Breast epithelium (tissue), 4 donors: ENCODE results near the gene REEP1. TPM values are rescaled to one million over a fixed set of nuclear protein-coding genes. Genes with fewer than 3 reads are reported as not detected.

Experiments used
- DNase-seq, 2 donors: peaks; one replicate each; pipeline ENCODE4 v3.0.0-alpha.2; 2019; ENCODE audit warnings: low spot score in 2 of 2
- H3K27ac ChIP-seq, 2 donors: fragments of 200-600 bp; sonication (generic) in 1 of 2; one replicate each; pipeline ENCODE4 v1.5.1; 2016 to 2019; ENCODE audit warnings: mild to moderate bottlenecking in 1 of 2
- H3K27me3 ChIP-seq, 2 donors: fragments of 200-600 bp; sonication (generic) in 1 of 2; one replicate each; pipeline versions ENCODE4 v1.5.1 to v1.6.0; 2017 to 2019; ENCODE audit warnings: control low read depth in 1 of 2, mild to moderate bottlenecking in 1 of 2
- H3K36me3 ChIP-seq: fragments of 200-600 bp; one replicate; pipeline ENCODE4 v1.5.1; 2019
- H3K4me1 ChIP-seq, 2 donors: fragments of 200-600 bp; sonication (generic); one replicate each; pipeline ENCODE4 v1.5.1; 2016 to 2019; ENCODE audit warnings: control low read depth in 1 of 2
- H3K4me3 ChIP-seq, 3 donors: fragments of 200-600 bp; sonication (generic); 1 replicate in 2 of 3; 2 replicates in 1 of 3; pipeline ENCODE4 v1.5.1; 2016 to 2019; ENCODE audit warnings: mild to moderate bottlenecking in 3 of 3, moderate library complexity in 2 of 3
- H3K9me3 ChIP-seq, 2 donors: fragments of 200-600 bp; sonication (generic) in 1 of 2; one replicate each; pipeline ENCODE4 v1.5.1; 2016 to 2019; ENCODE audit warnings: control low read depth in 1 of 2
- POLR2A ChIP-seq: fragments of 450-650 bp; IDR thresholded peaks from one replicate; pipeline ENCODE4 v1.6.1; 2016; ENCODE audit warnings: antibody characterized with exemption, mild to moderate bottlenecking, moderate library complexity
- POLR2AphosphoS5 ChIP-seq, 3 donors: sonication (generic); formaldehyde crosslinking; IDR thresholded peaks; one replicate each; pipeline ENCODE4 v1.6.1; 2017; ENCODE audit warnings: antibody characterized with exemption in 3 of 3
- intact Hi-C: fragments of 100-400 bp; cut with DNase I; formaldehyde crosslinking; loops from one replicate; pipeline ENCODE4 v1.15.1; 2023; ENCODE audit warnings: low total_unique reads
- total RNA-seq, 3 donors: library from RNA; depleted of rRNA; stranded (reverse); fragments of >200 nt; gene quantifications; one replicate each; pipeline ENCODE4 v1.1.0, GENCODE V29; 2016
- TF ChIP-seq, protein P1 (sequence below), 3 donors: fragments of 450-650 bp; IDR thresholded peaks; one replicate each; pipeline ENCODE4 v1.5.1; 2016 to 2017; ENCODE audit warnings: antibody characterized with exemption in 3 of 3, mild to moderate bottlenecking in 3 of 3, moderate library complexity in 3 of 3

Gene REEP1, protein sequence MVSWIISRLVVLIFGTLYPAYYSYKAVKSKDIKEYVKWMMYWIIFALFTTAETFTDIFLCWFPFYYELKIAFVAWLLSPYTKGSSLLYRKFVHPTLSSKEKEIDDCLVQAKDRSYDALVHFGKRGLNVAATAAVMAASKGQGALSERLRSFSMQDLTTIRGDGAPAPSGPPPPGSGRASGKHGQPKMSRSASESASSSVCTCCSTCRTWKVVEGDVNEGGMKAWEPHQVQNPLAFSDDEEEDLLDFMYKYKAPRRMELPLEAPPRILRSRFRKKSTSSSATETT
- 1 to 10 TPM in 2 of 3 donors, under 1 TPM in 1; 0.32 to 3.8 (median 1.3) TPM for total RNA-seq

DNA sequence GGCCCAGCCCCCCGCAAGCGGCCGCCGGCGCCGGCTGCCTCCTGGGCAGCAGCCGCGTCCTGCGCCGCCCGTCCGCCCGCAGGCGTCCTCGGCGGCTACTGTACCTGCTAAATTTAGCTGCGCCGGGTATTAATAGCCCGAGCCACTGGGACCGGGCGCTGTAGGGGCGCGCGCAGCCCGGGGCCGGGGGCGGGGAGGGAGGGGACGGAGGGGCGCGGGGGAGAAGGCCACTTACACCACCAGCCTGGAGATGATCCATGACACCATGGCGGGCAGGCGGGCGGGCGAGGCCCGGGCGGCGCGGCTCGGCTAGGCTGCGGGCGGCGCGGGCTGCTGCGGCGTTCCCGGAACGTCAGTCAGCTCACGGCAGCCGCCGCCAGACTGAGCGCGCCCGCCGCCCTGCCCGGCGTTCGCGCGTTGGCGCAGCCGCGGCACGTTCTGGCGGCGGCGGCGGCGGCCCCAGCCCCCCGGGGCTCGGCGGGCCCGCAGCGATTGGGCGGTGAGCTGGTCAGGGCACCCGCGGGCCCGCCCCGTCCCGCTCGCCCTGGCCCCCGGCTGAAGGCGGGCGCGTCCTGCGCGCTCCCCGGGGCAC lies at the start of gene REEP1:
Gene REEP1, minus strand, starts transcription at position 383 of the 592 bp plus-strand sequence. Its CDS starts 116 bp downstream, at position 267.
- Histone ChIP-seq H3K4me1 (peaks cover 0 to 4% of the 10 kb centered on the region in 2 donors), H3K27me3 (peaks cover 0 to 42% of the 10 kb centered on the region in 2 donors), H3K9me3 (peaks cover 0 to 9% of the 10 kb centered on the region in 2 donors), H3K27ac (no peak within 1 kb of the TSS), H3K4me3 (peak within 1 kb of the TSS; percentile 50 to 79 (median 54)), H3K36me3 (no peaks in the 10 kb centered on the region)
- TF ChIP-seq POLR2AphosphoS5 (IDR thresholded peaks at IDR 0.05) (no peak), POLR2A (no peak)
- TF ChIP-seq, protein P1, sequence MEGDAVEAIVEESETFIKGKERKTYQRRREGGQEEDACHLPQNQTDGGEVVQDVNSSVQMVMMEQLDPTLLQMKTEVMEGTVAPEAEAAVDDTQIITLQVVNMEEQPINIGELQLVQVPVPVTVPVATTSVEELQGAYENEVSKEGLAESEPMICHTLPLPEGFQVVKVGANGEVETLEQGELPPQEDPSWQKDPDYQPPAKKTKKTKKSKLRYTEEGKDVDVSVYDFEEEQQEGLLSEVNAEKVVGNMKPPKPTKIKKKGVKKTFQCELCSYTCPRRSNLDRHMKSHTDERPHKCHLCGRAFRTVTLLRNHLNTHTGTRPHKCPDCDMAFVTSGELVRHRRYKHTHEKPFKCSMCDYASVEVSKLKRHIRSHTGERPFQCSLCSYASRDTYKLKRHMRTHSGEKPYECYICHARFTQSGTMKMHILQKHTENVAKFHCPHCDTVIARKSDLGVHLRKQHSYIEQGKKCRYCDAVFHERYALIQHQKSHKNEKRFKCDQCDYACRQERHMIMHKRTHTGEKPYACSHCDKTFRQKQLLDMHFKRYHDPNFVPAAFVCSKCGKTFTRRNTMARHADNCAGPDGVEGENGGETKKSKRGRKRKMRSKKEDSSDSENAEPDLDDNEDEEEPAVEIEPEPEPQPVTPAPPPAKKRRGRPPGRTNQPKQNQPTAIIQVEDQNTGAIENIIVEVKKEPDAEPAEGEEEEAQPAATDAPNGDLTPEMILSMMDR (IDR thresholded peaks at IDR 0.05) = no peak
- intact Hi-C loops = no loop called here
- no peak for DNase-seq

DNA sequence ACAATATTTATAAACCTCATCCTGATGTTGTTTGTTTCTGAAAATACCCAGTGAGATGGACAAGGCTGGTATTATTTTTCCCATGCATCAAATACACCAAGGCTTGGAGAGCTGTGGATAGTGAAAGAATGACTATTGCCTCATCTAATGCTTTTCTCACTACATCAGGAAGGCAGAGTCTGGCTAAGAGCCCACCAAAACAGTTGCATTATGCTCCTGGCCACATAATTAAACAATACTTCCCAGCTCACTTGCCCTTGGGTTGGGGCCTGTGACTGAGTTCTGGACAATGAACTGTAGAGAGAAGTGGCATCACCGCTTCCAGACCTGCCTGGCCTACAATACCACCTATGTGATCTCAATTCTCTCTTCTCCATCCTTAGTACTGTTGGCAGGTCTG lies 46.4 kb upstream of the REEP1 start:
- no peak for TF ChIP-seq POLR2A
- H3K27me3 ChIP-seq = no peaks in the 10 kb centered on the region
- no peaks in the 10 kb centered on the region for H3K36me3 ChIP-seq
- H3K4me1 ChIP-seq = no peaks in the 10 kb centered on the region
- H3K27ac ChIP-seq = no peak overlapping the region
- no peak for DNase-seq
- H3K4me3 ChIP-seq = no peak overlapping the region
- H3K9me3 ChIP-seq = no peaks in the 10 kb centered on the region
- intact Hi-C loops = no loop called here

DNA sequence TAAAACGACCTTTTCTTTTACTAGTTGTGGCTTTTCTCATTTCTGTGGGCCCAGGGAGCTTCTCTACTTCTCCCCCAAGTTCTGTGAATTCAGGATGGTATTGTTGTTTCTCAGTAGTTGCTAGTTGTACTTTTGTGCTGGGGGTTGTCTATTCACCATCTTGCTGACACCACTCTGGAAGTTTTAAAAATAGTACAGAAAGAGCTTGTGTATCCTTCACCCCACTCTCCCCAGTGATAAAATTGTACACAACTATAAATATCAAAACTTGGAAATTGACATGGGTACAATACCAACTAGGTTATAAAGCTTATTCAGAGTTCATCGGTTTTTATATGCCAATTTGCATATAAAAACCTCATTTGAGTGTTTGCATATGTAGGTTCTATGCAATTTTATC lies 45.3 kb upstream of the REEP1 start:
- H3K36me3 ChIP-seq = no peaks in the 10 kb centered on the region
- intact Hi-C loops = no loop called here
- H3K9me3 ChIP-seq = no peaks in the 10 kb centered on the region
- no peaks in the 10 kb centered on the region for H3K4me1 ChIP-seq
- H3K4me3 ChIP-seq = no peak overlapping the region
- no peaks in the 10 kb centered on the region for H3K27me3 ChIP-seq
- no peak for DNase-seq
- no peak overlapping the region for H3K27ac ChIP-seq
- TF ChIP-seq, protein P1 (IDR thresholded peaks at IDR 0.05) = no peak
- TF ChIP-seq POLR2AphosphoS5 (IDR thresholded peaks at IDR 0.05) = no peak
- no peak for TF ChIP-seq POLR2A

DNA sequence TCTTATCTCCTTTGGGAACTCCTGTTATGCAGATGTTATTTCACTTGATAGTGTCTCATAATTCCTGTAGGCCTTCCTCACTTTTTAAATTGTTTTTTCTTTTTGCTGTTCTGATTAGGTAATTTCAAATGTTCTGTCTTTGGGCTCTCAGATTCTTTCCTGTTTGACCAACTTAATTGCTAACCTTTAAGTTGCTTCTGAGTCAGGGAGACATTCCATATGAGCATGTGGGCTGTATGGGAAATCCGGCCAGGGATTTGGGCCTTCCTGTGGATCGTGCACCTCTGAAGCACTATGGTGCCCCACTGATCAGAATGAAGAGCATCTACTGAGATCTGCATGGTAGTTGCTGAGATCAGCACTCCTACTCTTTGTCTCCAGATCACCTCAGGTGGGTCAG lies 44.7 kb upstream of the REEP1 start:
- no peak for DNase-seq
- no peaks in the 10 kb centered on the region for H3K27me3 ChIP-seq
- no peaks in the 10 kb centered on the region for H3K36me3 ChIP-seq
- H3K4me1 ChIP-seq = no peaks in the 10 kb centered on the region
- intact Hi-C loops = no loop called here
- H3K4me3 ChIP-seq = no peak overlapping the region
- no peaks in the 10 kb centered on the region for H3K9me3 ChIP-seq
- H3K27ac ChIP-seq = no peak overlapping the region
- TF ChIP-seq POLR2A (no peak), POLR2AphosphoS5 (IDR thresholded peaks at IDR 0.05) (no peak)
- TF ChIP-seq, protein P1 (IDR thresholded peaks at IDR 0.05) = no peak

DNA sequence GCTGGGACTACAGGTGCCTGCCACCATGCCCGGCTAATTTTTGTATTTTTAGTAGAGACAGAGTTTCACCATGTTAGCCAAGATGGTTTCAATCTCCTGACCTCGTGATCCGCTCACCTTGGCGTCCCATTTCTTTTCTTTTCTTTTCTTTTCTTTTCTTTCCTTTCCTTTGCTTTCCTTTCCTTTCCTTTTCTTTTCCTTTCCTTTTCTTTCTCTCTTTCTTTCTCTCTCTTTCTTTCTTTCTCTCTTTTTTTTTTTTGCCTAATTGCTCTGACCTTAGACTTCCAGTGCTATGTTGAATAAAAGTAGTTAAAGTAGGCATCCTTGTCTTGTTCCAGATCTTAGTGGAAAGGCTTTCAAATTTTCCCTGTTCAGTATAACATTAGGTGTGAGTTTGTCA lies 41.0 kb upstream of the REEP1 start:
- intact Hi-C loops = loop anchor here (10.0 kb wide), 1 partner anchor 394 kb away; no protein-coding TSS in a partner anchor
- H3K4me1 ChIP-seq = no peaks in the 10 kb centered on the region
- no peaks in the 10 kb centered on the region for H3K36me3 ChIP-seq
- no peak overlapping the region for H3K4me3 ChIP-seq
- H3K27ac ChIP-seq = no peak overlapping the region
- DNase-seq = no peak
- H3K27me3 ChIP-seq = no peaks in the 10 kb centered on the region
- no peaks in the 10 kb centered on the region for H3K9me3 ChIP-seq
- TF ChIP-seq POLR2AphosphoS5 (IDR thresholded peaks at IDR 0.05) (no peak), POLR2A (no peak)
- TF ChIP-seq, protein P1 (IDR thresholded peaks at IDR 0.05) = no peak
